Measurements from ENCODE around the gene LPIN3. TPM values are rescaled to one million over a fixed set of nuclear protein-coding genes. Genes with fewer than 3 reads are reported as not detected.

Gene LPIN3
- polyA plus RNA-seq, 1 of the 3 experiments (the other 2 are of a cell fraction) = 0.21 TPM

- TF ChIP-seq REST (IDR thresholded peaks at IDR 0.05; ENCODE audit: low read depth, low read length) = no peak
- TF ChIP-seq SMC3 (IDR thresholded peaks at IDR 0.05; ENCODE audit: low read depth, low read length) = no peak
- TF ChIP-seq FOXM1 (IDR thresholded peaks at IDR 0.05; ENCODE audit: low read depth) = no peak
- TF ChIP-seq TCF12 (IDR thresholded peaks at IDR 0.05) = no peak
- TF ChIP-seq TAF1 (IDR thresholded peaks at IDR 0.05; ENCODE audit: borderline replicate concordance, low read depth, low read length) = no peak
- no peak for TF ChIP-seq EZH2phosphoT487 (IDR thresholded peaks at IDR 0.05; ENCODE audit: borderline replicate concordance, low read depth)
- TF ChIP-seq GABPA (IDR thresholded peaks at IDR 0.05; ENCODE audit: low read depth) = no peak
- TF ChIP-seq MAX (IDR thresholded peaks at IDR 0.05; ENCODE audit: low read depth) = no peak
- TF ChIP-seq USF2 (IDR thresholded peaks at IDR 0.05; ENCODE audit: borderline replicate concordance, low read depth, low read length) = no peak
- TF ChIP-seq MXI1 (IDR thresholded peaks at IDR 0.05; ENCODE audit: low read depth, low read length) = no peak
- TF ChIP-seq CTCF (IDR thresholded peaks at IDR 0.05) = no peak
- TF ChIP-seq FOSL2 (IDR thresholded peaks at IDR 0.05; ENCODE audit: borderline replicate concordance, low read depth) = no peak
- Histone ChIP-seq H3K27me3 (ENCODE audit: insufficient read depth) (no peaks in the 10 kb centered on the region), H4K20me1 (ENCODE audit: insufficient read depth) (no peaks in the 10 kb centered on the region), H3K9me3 (no peaks in the 10 kb centered on the region), H3K9ac (no peak overlapping the region), H2AFZ (ENCODE audit: low read depth) (no peak overlapping the region), H3K79me2 (ENCODE audit: insufficient read depth) (no peaks in the 10 kb centered on the region), H3K9me2 (no peaks in the 10 kb centered on the region), H3K4me2 (no peak overlapping the region), H3K27ac (ENCODE audit: low read depth in 2 of 2, low read length in 1 of 2) (no peak overlapping the region), H3K4me1 (ENCODE audit: control insufficient read depth in 1 of 2, insufficient read depth in 2 of 2, low read depth in 1 of 2, low read length in 1 of 2) (peaks cover 0 to 9% of the 10 kb centered on the region in 2 experiments; a peak in 1 of 4 replicates), H3F3A (replicated peaks; ENCODE audit: insufficient read depth) (no peaks in the 10 kb centered on the region), H3K4me3 (ENCODE audit: low read depth in 2 of 2, low read length in 1 of 2) (no peak overlapping the region), H3K36me3 (replicated peaks in 1 of 2; ENCODE audit: control insufficient read depth in 1 of 2, insufficient read depth in 2 of 2, low read length in 1 of 2) (peaks cover 22 to 60% of the 10 kb centered on the region in 2 experiments)
- no peak for DNase-seq
- ChIA-PET POLR2A (no interaction called here), CTCF (no interaction called here)
- 91% methylated on average over 12 of the region's 12 CpGs for WGBS (ENCODE audit: low lambda C conversion rate)
Observed at GRCh38 chr20:41403604-41404003, 63.0 kb downstream of the LPIN3 start.
